ENCODE results near the gene ENGASE.
"Not testable (repeated sequence)": the region's sequence is repeated elsewhere in the genome, so short reads cannot be mapped to it uniquely, and the experiment has no call there.

Gene ENGASE

DNA sequence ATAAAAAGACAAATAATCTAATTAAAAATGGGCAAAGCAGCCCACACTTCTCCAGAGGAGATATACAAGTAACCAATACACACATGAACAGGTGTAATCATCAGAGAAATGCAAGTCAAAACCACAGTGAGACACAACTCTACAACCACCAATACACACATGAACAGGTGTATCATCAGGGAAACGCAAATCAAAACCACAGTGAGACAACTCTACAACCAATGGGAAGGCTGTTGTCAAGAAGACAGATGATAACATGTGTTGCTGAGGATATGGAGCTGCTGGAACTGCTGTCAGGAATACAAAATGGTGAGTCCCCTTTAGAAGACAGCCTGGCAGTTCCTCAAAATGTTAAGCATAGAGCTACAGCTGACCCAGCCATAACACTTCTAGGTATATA lies 22.5 kb upstream of the ENGASE start:
- DNase-seq (ENCODE audit: low read depth in 2 of 2, low spot score in 1 of 2), result no peak

DNA sequence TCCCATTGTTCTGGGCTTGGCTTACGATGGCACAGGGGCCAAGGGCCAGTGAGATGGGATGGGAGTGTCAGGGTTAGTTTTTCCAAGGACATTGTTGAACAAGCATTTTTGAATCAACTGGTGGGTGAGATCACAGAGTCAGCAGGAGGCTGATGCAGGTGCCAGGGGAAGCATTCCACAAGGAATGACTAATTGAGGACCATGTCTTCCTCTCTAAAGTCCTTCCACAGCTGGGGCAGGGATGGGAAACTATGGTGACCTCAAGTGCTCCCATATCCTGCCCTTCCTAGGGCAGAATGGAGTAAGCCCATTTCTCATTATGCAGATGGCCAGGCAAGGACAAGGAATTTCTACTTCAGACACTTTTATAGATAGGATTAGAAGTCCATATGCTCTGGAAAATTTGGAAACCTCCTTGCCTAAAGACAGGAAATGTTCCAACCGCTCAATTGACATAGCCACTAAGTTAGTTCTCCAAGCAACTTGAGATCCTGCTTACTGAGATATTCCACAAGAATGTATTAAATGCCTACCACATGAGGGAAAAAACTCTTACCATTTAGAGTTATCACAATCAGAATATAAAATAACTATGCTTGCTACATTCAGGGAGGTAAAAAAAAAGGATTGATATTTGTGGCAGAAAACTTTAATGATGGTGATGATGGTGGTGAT lies 21.2 kb upstream of the ENGASE start:
- DNase-seq (ENCODE audit: low read depth in 2 of 2, low spot score in 1 of 2), result no peak

DNA sequence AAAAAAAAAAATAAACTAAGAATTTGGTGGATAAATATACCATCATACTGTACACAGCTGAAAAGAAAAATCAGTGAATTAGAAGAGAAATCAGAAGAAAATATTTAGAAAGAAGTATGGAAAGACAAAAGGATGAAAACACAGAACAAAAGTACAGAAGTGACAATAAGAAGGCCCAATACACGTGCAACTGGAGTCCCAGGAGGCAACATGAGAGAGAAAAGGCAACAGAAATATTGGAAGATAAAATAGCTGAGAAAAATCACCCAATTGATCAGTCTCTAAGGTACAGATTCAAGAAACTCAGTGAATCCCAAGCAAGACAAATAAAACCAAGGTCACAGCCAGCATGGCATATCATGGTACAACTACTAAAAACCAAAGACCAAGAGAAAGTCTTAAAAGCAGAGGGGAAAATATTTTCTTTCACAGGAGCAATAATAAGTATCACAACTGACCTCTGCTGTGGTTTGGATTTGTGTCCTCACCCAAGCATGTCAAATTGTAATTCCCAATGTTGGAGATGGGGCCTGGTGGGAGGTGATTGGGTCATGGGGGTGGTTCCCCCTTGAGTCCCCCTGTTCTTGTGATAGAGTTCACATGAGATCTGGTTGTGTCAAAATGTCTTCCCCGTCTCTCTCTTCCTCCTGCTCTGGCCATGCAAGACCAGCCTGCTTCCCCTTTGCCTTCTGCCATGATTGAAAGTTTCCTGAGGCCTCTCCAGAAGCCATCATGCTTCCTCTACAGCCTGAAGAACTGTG lies 20.2 kb upstream of the ENGASE start:
- DNase-seq (ENCODE audit: low read depth in 2 of 2, low spot score in 1 of 2), result no peak

DNA sequence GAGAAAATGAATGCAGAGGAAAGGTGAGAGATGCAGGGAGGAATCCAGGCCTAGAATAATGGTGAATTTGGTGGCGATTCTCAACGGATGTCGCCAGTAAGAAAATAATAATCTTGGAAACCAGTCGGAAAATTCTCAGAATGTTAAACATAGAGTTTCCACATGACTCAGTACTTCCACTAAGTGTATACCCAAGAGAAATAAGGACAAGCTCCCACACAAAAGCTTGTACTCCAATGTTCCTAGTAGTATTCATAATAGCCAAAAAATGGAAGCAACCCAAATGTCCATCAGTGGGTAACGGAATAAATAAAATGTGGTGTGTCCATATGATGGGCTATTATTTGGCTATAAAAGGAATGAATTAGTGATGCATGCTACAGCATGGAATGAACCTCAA lies 19.4 kb upstream of the ENGASE start:
- no peak for DNase-seq (ENCODE audit: low read depth in 2 of 2, low spot score in 1 of 2)

DNA sequence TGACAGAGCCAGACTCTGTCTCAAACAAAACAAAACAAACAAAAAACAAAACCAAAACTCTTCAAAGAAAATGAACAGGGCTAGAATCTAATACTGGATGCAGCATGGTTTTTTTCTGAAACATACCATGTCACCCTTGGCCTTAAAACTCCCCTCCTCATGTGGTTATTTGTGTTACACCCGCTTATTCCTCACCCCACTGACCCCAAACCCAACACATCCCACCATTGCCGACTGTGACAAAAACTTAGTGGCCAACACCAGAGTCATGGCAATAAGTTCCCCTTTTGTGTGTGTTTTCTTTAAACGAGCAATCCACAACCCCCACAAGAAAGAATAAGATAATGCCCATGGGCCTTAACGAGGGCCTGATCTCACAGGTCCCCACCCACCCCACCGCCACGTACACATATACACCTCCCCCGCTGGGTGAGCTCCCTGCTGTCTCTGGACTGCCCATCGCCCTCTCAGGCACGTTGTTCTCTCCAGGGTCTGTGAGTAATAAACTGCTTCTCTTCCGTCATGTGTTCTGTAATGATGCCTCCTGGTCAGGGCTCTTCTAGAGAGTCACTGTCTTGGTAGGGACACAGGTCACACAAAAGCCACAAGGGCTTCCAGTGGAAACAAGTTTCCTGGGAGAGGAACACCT lies 16.8 kb upstream of the ENGASE start:
- DNase-seq (ENCODE audit: low read depth in 2 of 2, low spot score in 1 of 2), result no peak

DNA sequence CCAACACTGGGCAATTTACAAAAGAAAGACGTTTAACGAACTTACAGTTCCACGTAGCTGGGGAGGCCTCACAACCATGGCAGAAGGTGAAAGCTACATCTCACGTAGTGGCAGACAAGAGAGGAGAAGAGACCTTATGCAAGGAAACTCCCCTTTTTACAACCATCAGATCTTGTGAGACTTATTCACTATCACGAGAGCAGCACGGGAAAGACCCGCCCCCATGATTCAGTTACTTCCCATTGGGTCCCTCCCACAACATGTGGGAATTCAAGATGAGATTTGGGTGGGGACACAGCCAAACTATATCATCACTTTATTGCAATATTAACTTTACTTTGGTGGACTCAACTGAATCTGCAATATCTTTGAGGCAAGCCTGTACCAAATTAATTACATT lies 11.9 kb upstream of the ENGASE start:
- no peak for DNase-seq (ENCODE audit: low read depth in 2 of 2, low spot score in 1 of 2)

DNA sequence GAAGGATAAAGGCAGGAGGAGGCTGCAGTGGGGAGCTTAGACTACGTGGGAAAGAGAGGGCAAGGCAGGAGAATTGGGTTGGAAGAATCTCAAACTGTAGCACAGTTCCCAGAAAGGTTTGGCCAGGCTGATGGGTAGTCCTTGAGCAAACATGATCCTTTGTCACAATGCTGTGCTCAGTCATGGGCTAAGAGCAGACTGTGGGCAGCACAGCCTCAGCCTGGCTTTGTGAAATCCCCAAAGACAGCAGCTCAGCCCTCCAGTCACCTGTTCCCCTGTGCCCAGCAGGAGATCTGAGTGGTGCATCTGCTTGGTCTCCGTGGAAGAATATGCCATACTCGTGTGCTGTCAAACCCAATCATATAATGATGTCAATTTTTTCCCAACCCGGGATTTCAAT lies 10.6 kb upstream of the ENGASE start:
- DNase-seq (ENCODE audit: low read depth in 2 of 2, low spot score in 1 of 2), result no peak

DNA sequence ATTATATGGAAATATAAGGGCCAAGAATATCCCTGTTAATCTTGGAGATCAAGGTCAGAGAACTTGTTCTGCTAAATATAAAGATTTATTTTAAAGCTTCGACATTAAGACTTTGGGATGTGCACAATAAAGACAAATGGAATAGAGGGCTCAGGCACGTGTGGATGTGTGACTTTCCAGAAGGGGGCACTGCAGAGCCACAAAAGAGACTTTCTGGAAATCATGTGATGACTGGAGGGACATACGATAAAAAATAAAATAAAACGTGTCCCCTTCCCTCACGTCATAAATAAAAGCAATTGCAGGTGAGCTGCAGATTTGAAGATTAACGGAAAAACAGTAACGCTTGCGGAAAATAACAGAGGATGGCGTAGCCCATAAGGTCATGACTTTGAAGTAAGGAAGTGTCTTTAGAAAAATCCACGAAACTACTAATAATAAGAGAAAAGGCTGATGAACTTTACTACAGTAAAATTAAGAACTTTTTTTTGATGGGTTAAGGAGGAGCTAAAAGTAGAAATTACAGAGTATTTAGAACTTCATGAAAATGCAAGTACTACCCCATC lies 9.4 kb upstream of the ENGASE start:
- no peak for DNase-seq (ENCODE audit: low read depth in 2 of 2, low spot score in 1 of 2)

DNA sequence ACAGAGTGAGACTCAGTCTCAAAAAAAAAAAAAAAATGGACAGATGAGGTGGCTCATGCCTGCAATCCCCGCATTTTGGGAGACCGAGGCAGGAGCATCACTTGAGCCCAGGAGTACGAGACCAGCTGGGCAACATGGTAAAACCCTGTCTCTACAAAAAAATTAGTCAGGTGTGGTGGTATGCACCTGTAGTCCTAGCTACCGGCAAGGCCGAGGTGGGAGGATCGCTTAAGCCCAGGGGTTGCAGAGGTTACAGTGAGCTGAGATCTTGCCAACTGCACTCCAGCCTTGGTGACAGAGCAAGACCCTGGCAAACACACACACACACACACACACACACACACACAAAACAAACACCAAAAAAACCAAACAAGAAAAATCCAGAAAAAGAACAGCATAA lies 7.7 kb upstream of the ENGASE start:
- no peak for DNase-seq (ENCODE audit: low read depth in 2 of 2, low spot score in 1 of 2)

DNA sequence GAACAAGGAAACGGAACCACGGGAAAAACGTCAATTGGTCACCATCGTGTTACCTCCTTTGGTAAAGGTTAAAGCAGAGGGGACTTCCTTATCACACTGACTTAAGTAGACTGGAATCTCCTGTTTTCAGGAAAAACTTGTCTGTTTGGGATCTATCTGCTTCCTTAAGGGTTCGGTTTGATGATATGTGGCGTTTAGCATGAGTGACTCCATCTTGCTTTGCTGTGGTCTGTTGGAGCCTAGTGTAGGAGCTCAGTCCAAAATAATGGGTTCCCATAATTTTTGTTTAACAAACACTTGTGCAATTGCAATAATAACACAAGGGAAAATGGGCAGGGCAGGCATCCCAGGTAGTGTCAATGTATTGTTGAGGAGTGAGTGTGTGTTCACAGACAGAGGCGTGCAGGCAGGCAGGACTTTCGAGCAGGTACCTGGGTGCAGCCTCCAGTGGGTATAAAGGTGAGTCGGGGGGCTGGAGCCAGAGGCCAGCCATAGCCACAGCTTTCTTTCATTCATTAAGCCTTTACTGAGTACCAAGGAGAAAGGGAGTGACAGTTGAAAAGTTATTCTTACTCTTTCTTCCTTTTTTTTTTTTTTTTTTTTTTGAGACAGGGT lies 4.3 kb upstream of the ENGASE start:
- no peak for DNase-seq (ENCODE audit: low read depth in 2 of 2, low spot score in 1 of 2)

DNA sequence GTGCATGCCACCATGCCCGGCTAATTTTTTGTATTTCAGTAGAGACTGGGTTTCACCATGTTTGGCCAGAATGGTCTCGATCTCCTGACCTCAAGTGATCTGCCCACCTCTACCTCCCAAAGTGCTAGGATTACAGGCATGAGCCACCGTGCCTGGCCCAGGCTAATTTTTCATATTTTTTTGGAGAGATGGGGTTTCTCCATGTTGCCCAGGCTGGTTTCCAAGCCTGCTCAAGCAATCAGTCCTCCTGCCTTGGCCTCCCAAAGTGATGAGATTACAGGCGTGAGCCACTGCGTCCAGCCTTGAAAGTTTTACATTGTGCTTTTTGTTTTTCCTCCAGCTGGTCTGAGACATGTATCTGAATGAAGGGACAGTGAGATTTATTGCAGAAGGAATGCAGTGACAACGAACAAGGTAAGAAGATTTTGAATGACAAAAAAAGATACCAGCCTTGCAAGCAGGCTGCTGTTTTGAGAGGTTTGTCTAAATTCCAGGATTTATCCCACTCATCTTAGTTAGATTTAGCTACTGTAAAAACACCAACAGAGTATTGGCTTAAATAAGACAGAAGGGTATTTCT lies 3.4 kb upstream of the ENGASE start:
- DNase-seq (ENCODE audit: low read depth in 2 of 2, low spot score in 1 of 2), result no peak

DNA sequence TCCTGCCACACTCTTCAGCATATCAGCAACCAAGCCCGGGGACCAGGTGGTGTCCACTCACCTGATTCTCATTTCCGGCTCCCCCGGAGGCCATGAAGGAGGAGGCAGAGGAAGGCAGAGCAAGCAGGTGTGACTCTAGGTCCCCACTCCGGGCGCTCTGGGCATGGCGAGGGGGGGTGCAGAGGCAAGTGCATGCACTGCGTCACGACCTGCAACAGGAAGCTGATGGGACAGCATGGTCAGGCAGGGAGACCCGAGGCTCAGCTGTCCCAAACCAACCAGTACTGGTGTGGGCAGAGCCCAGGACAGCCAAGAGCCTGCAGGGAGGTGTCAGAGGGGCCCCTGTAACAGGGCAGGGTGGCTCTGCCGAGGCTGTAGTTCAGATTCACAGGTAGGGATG lies 2.1 kb upstream of the ENGASE start:
- no peak for DNase-seq (ENCODE audit: low read depth in 2 of 2, low spot score in 1 of 2)

DNA sequence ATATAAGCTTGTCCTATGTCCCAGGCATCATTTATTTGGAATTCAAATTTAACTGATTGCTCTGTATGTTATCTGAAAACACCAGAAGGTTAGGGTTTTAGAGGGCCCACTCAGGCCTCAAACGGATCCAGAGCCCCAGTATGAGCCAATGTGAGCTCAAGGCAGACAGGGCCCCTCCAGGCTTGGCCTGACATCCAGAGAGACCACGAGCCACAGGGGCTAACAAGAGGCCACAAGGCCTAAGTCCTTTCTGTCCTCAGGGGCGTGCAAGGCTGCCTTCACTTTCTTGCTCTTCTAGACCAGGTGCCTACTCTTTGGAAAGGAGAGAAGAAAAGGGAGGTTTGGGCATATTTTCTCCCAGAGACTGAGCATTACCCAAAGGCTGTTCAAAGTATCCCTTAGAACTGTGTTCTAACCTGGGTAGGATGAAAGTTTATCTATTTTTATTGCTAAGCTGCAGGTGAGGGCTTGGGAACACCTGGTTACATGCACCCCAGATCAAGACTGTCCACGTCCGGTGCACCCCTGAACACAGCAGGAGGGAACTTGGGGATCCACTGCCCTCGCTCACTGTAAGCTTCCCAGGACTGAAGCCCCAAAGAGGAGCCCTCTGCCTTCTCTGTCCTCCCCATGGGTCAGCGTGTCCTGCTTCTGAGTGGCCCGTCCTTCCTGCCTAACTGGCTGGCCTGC lies 1.5 kb upstream of the ENGASE start:
- DNase-seq (ENCODE audit: low read depth in 2 of 2, low spot score in 1 of 2), result no peak

DNA sequence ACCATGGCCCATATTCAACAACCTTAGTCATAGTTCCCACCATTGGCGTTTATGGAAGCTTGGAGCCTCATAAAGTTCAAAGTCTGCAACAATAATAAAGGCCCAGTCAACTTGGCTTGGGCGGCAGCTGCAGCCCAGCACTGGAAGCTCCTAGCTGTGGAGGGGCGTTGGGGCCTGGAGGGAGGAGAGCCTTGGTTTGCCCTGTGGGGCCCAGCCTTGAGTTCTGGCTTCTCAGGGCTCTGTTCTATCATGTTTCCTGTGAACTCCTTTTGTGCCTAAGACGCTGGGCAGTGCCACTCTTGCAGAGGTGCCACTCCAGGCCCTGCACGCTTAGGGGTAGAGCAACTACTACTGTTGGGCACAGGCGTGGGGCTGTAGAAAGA lies 927 bp upstream of the ENGASE start:
- DNase-seq (ENCODE audit: low read depth in 2 of 2, low spot score in 1 of 2), result no peak

DNA sequence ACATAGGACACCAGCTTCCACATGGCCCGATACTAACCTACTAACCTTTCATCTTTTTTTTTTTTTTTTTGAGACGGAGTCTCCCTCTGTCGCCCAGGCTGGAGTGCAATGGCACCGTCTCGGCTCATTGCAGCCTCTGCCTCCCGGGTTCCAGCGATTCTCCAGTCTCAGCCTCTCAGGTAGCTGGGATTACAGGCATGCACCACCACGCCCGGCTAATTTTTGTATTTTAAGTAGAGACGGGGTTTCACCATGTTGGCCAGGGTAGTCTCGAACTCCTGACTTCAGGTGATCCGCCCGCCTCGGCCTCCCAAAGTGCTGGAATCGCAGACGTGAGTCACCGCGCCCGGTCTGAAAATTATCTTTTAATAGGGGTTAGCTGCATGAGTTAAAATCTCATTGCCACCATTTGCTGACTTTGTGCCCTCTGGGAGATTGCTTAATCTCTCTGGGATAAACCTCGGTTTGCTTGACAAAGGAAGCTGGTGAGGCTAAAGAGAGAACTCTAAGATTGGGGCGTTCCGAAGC lies 439 bp upstream of the ENGASE start:
- DNase-seq (ENCODE audit: low read depth in 2 of 2, low spot score in 1 of 2), result not testable (repeated sequence)

DNA sequence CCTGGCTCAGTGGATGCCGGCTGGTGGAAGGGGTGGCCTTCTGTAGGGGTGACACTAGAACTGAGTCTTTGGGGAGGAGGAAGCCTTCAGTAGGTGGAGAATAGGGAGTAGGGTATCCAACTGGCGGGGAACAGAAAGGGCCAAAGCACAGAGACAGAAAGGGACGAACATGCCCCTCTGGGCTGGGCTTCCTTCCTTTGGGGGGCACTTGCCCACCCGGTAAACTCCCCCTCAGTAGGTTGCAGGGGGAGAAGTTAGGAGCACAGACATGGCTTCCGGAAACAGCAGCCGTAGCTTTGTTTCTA lies 774 bp downstream of the ENGASE start:
- DNase-seq (ENCODE audit: low read depth in 2 of 2, low spot score in 1 of 2), result no peak

DNA sequence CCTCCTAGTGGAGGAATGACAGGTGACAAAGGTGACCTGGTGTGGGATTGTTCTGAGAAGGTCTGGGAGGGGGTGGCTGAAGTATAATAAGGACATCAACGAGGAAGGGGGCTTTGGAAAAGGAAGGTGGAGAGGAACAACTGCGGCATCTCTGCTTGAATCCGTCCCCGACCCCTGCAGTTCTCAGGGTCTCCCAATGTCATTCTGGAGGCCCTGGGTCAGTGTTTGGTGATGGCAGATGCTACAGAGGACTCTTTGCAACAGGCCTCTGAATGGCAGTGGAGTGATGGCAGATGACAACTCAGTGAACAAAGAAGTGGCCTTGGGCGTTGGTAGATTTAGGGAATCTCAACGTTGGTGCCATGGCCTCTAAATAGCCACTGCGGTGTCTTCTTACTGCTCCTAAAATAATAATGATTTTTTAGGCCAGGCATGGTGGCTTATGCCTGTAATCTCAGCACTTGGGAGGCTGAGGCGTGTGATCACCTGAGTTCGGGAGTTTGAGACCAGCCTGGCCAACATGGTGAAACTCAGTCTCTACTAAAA lies 1.3 kb downstream of the ENGASE start:
- no peak for DNase-seq (ENCODE audit: low read depth in 2 of 2, low spot score in 1 of 2)

DNA sequence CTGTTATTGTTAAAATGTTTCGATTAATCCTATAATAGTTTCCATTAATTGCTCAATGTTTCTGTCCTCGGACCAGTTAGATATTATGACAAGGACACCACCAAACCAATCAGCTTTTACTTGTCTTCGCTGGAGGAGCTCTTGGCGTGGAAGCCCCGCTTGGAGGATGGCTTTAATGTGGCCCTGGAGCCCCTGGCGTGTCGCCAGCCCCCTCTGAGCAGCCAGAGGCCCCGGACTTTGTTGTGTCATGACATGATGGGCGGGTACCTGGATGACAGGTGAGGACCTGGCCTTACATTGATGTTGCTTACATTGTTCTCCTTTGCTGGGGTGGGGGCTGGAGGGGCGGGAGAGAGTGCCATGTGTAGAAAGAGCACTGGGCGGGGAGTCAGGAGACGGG lies 3.0 kb downstream of the ENGASE start:
- DNase-seq (ENCODE audit: low read depth in 2 of 2, low spot score in 1 of 2), result no peak

DNA sequence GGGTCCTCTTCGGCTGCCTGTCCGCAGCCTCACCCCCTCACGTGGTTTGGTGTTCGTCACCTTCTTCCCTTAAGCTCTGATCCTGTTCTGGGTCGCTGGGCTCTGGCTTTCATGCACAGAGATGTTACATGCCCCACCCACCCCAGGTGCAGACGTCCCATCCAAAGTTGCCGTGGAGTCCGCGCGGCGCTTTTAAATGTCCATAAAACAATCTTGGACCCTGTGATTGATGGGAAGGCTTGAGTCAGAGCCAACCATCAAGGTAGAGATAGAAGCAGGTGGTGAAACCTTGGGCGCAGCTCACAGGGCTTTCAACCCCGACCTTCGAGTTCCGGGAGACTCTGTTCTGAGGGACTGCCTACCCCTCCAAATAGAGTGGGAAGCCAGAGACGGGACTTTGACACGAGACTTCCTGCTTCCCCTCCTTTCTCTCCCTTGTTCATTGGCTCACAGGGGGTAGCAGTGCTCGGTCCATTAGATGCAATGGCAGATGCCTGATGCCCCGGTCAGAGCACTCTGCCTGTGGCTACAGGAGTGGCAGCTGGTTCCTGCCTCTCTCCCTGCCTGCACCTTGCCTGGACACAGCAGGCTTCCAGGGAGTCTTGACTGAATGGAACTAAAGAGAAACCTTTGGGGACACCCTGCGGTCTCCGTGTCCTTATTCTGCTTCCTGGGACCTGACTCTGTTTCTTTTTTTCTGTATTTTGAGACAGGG lies 4.0 kb downstream of the ENGASE start:
- no peak for DNase-seq (ENCODE audit: low read depth in 2 of 2, low spot score in 1 of 2)

Data from stimulated activated CD8-positive, alpha-beta memory T cell treated with anti-CD3 and anti-CD28 coated beads, Interleukin-4, amount 100 ng/mL, for 4 hours (primary cell).